Measurements from ENCODE around the gene INTS11.

INTS11 gene

DNA sequence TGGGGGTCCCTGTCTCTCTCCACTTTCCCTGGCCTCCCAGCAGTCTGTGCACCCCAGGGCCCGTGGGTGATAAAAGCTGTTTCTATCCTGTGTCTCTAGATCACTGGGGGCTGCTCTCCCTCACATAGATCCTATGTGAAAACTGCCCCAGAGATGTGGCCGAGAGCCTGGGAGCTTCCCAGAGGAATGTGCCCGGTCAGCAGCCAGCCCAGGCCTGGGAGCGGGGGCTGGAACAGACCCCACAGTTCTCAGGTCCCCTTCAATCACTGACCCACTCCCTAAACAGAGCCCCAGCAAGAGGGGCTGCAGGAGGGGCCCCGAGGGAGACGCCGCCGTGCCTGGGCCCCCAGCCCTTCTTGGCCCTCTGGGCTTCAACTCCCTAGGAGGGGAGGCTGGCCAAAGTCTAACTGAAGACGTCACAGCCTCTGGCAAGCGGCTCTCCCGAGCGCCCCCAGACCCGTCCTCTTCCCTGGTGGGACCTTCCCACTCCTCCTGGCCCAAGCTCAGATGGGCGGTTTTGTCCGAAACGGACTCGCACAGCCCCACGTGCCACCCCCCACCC is 33.5 kb upstream of the INTS11 start:
- no peak for DNase-seq

DNA sequence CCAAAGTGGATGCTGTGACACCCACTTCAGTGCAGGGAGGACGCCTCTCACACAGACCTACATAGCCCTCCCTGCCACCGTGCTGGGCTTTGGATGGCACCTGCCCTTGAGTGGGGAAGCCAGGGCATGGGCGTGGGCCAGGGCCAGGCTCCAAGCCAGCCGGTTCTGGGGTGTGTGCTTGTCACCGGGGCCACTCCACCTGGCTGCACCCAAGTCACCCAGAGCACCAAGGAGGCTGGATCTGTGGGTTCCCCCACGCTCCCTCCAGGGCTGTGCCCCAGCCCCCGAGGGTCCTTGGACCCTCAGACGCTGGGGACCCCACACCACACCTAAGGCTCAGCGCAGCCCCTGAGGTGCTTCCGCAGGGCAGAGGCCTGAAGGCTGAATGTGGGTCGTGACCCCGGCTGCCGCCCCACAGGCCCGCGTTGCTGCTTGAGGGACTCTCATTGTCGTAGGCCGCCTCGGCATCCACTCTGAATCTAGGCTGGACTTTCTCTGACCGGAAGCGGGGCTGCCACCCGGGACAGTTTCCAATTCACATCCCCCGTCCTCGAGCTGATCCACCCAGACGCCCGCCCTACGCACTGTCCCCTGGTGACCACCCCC is 32.4 kb upstream of the INTS11 start:
- DNase-seq: no peak

DNA sequence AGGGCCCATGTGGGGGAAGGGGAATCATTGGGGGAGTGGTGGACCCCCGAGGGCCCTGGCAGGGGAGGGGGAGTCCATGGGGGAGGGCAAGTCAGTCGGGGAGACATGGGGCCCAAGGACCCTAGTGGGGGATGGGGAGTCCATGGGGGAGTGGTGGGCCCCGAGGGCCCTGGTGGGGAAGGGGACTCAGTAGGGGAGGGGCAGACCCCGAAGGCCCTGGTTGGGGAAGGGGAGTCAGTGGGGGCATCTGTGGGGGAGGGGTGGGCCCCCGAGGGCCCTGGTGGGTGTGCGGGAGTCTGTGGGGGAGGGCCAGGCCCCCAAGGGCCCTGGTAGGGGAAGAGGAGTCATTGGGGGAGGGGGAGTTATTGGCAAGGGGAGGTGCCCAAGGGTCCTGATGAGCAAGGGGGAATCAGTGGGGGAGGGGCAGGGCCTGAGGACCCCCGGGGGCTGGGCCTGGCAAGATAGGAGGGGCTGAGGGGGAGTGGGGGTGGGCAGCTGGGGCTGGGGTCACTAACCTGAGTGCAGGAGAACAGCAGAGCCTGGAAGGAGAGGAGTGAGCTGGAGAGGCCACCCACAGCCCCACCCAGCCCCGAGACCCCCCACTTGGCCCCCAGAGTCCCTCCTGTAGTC is 31.8 kb upstream of the INTS11 start:
- DNase-seq: no peak

DNA sequence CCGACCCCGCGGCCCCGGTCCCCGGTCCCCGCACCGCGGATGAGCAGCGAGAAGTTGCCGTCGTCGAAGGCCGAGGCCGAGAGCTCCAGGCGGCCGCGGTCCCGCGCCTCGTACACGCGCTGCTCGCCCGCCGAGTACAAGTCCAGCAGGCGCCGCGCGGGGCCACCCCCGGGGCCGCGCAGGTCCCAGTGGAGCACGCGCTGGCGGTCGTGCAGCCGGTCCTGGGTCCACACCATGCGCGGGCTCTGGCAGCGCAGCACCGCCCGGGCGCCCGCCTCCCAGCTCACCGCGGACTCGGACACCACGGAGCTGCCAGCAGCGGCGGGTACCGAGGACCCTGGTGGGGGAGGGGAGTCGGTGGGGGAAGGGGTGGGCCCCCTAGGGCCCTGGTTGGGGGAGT is 31.0 kb upstream of the INTS11 start:
- DNase-seq: no peak

DNA sequence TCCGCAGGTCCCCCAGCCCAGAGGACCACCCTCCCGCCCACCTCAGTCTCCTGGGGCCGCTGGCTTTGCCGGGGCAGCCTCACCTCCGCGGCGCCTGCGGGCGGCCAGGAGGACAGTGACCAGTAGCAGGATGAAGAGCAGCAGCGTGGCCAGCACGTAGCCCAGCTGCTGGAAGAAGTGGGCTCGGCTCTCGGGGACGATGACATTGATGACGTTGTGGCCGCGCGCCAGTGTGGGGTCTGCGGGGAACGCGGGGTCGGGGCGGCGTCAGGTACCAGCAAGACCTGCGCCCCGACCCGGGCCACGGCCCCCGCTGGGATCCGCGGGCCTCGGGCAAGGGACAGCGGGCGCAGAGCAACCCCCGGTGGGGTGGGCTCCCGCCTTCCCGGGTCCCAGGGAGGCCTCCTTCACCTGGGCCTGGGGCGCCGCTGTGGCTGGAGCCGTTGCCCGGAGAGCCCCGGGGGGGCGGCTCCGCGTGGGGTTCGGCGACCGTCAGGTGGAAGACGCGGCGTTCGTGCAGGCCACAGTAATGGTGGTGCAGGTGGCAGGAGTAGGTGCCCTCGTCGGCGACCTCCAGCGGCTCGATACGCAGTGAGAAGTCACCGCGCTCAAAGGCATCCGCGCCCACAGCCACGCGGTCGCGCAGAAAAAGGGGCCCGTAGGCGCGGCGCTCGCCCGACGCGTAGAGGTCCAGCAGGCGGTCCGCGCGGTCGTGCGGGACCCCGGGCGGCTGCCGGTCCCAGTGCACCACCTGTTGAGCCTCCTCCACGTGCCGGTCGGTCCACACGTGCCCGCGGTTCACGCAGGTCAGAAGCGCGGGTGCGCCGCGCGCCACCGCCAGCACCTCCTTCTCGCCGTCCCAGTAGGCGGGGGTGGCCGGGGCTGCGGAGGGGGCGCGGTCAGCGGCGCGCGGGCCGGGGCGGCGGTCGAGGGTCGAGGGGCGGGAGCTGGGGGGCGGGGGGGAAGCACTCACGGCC is 30.1 kb upstream of the INTS11 start:
- DNase-seq: no peak

DNA sequence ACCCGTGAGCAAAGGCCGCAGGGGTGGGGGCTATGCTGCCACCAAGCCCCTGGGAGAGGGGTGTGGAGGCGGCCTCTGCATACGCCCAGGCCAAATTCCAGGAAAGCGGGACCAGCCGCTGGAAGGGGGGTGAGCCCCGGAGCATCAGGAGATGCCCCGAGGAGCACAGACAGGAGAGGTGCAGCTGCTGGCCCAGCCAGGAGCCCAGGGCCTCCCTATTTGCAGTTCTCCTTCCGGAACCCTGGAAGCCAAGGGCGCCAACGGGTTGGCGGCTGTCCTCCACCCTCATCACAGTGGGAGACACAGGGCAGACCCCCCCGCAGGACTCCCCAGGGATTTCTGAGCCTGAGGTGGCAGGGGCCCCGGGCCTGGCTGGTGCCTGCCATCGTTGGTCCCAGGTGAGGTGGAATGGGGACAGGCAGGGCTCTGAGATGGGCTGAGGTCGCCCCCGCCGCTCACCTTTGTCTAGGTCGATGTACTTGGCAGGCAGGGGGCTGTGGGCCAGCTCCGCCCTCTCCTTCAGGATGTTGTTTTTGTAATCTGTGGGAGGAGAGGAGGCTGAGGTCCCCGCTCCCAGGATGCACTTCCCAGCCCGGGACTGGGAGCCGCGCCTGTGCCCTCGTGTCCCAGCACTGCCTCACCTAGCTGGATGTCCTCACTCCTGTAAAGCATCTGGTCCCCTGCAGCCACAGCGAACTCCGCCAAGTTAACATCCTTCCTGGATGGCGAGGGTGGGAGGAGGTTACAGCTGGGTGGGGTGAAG is 29.1 kb upstream of the INTS11 start:
- DNase-seq: no peak

DNA sequence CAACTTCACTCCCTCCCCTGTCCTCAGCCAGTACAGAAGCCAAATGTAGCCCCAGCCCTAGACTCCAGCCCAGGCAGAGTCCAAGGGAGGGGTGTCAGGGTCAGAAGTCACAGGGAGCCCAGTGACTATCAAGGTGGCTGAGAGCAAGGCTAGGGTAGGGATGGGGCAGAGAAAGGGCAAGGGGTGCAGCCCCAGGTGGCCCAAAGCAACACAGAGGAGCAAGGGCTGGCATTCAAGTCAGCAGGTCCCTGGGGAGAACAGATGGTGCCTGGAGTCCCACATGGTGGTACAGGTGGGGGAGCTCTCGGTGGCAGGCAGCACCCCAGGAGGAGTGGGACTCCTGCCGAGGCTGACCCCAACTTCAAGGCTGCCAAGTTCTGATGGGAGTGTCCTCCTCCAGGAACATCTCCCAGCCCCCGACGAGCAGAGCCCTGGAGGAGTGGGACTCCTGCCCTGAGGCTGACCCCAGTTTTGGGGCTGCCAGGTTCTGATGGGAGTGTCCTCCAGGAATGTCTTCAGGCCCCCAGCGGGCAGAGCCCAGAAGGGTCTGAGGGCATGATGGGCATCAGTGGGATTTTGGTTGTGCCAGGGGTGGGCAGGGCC is 28.4 kb upstream of the INTS11 start:
- no peak for DNase-seq

DNA sequence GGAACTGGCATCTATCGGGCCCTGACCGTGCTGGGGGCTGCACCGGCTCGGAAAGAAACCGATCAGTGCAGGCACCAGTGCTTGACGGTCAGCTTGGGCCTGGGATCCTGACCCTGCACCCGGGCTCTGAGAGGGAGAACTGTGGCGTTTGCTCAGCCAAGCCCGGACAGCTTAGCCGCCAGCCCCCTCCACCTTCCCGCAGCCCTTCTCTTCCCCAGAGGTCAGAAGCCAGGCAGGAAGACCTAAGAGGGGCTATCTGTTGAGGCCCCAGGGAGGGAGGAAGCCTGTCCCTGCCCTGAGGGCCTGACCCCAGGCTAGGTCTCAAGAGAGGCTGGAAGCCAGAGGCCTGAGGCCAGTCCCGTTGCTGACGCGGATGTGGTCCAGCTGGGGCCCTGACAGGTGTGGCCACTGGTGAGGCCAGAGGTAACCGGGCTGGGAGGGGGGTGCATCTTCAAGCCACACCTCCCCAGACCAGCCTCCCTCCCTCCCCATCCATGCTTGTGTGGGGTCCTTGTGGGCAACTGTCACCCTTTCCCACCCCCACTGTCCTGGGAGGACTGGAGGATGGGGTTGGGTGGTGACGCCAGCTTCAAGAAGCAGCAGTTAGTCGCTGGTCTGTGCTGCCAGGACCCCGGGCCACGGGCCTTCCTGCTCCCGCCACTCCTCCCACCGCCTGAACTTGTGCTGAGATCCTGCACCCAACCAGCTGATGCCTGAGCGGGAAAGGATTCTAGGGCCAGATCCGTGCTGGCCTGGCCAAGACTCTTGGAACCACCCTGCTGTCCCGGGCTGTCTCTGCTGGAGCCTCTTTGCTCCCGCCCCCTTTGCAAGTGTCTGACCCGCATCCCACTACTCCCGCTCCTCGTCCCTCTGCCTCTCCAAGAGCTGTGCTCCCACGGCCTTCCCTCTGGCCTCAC is 27.3 kb upstream of the INTS11 start:
- DNase-seq: no peak

DNA sequence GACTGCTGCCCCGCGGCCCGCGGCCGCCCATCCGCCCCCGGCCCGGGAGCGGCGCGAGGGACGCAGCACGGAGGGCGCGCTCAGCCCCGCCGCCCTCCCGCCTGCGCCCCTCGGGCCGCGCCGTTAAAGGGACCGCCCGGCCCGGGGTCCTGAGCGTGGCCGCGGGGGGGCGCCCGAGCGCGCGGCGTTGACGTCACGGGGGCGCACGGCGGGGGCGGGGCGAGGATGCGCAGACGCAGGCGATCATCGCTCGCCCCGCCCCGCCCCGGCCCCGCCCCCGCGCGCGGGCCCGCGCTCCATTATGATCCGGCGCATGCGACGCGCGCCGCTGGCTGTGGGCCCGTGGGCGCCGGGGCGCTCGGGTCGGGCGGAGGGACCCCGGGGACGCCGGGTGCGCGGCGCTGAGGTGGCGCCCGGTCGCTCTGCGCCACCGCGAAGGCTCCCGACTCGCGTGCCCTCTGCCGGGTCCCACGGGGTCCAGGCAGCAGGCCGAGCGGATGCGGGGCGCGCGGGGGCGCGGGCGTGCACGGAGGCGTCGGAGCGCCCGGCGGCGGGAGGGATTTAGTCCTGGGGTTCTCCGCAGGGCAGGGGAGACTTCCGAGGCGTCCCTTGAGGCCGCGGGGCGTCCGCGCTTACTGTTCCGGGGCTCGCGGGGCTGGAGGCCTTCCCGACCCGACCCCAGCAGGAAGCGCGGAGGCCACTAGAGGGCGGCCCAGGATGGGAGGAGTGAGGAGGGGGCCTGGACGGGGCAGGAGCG is 25.0 kb upstream of the INTS11 start, which contains the start of gene DVL1:
DVL1 (minus strand) TSS at position 163 of the 757 bp plus-strand sequence. CDS start 353 bp downstream, outside the sequence.
- DNase-seq: peak; percentile 46 to 70 (median 66)

DNA sequence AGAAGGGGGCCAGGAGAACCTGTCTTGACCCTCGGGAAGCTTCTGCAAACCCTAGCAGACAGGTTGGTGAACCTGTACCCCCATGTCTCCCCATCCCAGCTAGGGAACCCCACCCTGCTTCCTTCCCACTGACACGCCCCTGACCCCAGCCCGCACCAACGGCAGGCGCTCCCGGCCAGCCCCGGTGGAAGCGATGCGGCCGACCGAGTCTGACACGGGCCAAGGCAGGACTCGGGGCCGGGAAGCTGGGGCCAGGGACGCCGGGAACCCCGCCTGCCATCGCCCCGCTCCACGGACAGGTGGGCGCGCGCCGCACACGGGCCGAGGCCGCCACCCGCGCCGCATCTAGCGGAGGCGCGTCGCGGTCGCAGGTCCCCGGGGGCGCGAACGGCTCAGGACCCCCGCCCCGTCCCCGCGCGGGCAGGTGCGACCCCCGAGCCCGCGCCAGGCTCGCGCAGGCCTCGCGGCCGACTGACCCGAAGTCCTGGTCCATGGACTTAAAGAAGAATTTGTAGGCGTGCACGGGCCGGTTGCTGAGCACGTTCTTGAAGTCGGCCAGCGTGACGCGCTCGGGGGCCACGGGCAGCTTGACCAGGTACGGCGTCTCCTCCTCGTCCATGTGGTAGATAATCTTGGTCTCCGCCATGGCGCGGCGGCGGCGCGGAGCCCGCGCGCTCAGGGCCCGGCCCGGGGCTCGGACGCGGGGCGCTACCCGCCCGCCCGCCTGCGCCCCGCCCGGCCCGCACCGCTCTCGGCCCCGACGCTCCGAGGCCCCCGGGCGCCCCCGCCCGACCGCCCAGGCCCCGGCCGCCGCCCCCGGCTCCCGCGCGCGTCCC is 24.2 kb upstream of the INTS11 start:
- no peak for DNase-seq

DNA sequence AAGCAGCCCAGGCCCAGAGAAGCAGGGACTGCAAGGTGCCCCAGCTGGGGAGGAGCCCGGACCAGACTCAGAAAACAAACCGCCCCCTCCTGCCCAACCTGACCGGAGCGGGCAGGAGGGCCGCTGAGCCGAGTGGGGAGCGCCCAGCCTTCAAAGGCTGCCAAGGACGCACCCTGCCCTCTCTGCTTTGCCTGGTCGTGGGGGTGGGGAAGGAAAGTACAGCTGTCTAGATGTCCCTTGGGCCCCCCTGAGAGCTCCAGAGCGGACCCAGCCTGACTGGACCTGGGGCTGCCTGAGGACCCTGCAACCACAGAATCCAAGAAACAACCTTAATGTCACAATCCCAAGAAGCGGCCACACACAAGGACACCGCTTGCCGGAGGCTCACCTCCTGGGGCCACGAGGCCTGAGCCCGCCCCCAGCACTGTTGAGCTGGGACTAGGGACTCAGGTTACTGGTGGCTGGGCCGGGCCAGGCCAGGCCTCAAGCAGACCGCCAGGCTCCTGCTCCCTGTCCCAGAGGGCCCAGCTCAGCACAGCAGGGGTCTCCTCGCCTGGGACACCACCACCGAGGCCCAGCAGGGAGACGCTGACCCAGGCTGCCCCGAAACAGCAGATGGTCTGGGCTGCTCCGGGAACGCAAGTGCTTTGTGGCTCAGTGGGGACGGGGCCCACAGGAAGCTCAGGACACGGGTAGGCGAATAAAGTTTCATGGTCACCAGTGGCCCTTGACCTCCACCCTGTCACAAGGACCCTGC is 23.4 kb upstream of the INTS11 start:
- no peak for DNase-seq

DNA sequence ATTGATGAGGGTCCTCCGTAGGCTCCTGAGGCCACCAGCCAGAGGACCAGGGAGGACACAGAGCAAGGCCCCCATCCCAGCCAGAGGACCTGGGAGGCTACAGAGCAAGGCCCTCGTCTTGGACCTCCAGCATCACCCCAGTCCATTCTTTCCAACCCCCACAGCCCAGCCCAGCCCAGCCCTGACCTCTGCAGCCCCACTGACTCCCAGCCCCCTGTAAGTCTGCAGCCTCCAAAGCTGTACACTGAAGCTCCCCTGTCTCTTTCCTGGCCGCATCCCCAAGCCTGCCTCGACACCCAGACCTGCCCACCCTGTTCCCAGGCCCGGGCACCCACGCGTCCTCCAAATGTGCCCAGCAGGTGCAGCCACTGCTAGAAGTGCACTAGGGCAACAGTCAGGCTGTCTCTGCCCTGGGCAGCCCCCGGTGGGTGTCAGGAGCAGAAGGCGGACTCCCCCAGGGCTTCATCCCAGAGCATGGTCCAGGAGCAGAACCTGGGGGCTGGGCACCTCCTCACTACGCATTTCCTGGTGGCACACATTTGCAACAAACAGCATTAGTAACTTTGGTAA is 22.7 kb upstream of the INTS11 start:
- no peak for DNase-seq

DNA sequence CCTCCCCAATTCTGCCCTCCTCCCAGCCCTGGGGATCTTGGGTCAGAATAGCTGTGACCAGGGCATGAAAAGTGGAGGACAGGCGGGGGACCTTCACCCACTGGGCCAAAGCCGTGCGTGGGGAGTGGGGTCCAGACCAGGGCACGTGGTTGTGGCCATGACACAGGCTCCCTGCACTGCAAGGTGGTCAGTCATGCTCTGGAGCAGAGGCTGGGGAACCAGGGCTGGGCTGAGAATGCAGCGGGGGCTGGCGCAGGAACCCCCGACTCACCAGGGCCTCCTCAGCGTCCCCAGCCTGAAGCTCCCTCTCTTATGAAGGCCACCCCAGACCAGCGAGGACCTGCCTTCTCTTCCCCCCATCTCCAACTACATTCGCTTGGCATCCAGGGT is 22.0 kb upstream of the INTS11 start:
- DNase-seq: no peak

DNA sequence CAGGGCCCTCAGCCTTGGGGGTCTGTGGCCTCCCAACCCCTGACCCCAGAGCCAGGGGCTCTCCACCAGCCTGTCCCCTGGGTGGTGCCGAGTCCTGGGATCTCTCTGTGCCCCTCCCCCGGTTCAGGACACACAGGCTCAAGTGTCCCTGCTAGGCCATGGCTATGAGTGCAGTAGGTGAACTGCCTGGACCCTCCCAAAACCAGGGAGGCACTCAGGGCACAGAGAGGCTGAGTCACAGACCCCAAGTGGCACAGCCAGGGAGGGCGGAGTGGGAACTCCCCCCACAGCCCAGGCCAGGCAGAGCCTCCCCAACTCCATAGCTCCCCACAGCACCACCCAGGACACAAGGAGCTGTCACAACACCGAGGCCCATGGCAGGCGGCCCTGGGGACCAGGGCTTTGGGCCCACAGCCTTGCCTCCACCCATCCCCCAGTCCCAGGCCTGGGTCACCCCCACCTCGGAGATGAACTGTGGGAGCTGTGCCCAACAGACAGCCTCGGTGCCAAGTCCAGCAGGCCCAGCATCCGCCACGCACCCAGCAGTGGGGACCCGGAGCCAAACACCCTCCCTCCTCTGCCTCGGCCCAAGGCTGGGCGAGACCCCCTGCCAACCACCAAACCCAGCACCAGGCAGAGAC is 21.5 kb upstream of the INTS11 start:
- DNase-seq: no peak

DNA sequence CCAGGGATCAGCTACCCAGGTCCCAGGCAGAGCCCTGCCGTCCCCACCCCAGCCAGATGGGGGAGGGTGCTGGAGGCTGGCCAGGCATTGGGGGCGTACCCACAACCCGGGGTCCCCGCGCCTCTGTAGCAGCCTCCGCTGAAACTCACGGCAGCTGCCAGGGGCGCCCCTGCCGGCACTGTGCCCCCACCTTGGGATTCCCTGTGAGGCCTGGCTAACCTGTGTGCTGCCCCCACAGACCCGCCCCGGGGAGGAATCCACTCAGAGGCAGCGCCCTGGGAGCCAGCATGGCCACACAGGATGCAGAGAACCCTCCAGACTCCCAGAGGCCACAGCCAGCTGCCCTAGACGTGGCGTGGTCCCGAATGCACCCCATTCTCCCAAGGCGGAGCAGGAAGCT is 20.9 kb upstream of the INTS11 start:
- no peak for DNase-seq

DNA sequence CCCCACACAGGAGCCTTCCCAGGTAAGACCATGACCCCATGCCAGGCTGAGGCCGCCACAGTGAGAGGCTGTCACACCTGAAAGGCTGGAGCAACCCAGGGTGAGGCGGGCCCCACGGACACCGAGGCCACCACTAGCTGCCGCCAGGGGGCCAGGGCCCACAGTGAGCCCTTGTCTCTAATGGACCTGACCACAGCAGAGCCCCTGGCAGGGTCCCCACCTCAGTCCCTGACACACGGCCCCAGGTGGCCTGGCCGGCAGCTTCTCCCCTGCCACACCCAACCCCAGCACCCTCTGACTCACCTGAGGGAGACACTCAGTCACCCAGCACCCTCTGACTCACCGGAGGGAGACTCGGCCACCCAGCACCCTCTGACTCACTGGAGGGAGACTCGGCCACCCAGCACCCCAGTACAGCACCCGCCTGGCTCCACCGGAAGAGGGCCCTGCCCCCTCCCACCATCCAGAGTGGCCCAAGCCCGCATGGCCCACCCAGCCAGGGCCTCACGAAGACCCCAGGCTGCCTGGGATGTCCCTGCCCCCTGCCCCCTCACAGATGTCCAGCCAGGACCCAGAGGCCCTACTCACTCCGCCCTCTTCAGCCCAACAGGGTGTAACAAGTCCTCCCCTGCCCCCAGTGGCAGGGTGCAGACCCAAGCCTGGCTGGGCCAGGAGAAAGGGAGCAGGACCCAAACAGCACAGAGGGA is 20.3 kb upstream of the INTS11 start:
- DNase-seq: peak in 2 of 4 experiments; percentile 17 to 29
